Testis (tissue), 2 donors: ENCODE results near the gene CFAP299.

Source experiments
- POLR2A ChIP-seq: fragments of 450-650 bp; IDR thresholded peaks from one replicate; pipeline ENCODE4 v1.6.1; 2017; ENCODE audit warnings: antibody characterized with exemption, mild to moderate bottlenecking, moderate library complexity
- TF ChIP-seq, protein P1 (sequence below), 3 experiments: fragments of 450-650 bp in 2 of 3; fragments of 200-600 bp in 1 of 3; sonication (generic) in 1 of 3; IDR thresholded peaks; one replicate each; pipeline ENCODE4 v1.5.1; 2016 to 2019; ENCODE audit warnings: antibody characterized with exemption in 3 of 3, mild to moderate bottlenecking in 2 of 3, moderate library complexity in 1 of 3

DNA sequence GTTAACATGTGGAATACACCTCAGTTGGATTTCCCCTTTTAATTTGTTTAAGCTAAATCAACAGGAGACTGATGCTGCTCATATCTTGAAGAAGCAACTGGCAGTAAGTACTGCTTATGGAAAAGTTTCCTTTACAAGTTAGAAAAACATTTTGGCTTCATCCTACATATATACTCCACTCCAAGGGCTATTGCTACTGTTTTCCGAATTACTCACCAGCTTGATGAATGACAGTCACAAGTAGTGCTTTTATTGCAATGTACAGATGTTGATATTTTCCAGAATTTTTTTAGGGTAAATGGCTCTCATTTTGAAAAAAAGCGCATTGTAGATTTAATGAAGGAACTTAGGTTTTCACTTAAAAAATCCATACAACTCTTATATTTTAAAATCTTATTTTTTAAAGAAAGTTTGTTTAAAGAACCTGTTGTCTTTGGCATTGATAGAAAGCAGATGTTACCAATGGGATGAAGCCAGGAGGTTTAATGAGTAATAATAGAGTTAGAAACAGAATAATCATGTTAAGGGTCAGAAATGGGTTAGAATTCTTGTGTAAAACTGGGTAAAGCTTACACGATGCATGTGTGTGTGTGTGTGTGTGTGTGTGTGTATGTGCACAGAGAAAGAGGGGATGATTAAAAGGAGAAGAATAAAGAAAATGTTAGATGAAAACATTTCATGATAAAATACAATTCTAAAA lies 272.9 kb downstream of the CFAP299 start:
- TF ChIP-seq POLR2A: no peak
- TF ChIP-seq, protein P1, sequence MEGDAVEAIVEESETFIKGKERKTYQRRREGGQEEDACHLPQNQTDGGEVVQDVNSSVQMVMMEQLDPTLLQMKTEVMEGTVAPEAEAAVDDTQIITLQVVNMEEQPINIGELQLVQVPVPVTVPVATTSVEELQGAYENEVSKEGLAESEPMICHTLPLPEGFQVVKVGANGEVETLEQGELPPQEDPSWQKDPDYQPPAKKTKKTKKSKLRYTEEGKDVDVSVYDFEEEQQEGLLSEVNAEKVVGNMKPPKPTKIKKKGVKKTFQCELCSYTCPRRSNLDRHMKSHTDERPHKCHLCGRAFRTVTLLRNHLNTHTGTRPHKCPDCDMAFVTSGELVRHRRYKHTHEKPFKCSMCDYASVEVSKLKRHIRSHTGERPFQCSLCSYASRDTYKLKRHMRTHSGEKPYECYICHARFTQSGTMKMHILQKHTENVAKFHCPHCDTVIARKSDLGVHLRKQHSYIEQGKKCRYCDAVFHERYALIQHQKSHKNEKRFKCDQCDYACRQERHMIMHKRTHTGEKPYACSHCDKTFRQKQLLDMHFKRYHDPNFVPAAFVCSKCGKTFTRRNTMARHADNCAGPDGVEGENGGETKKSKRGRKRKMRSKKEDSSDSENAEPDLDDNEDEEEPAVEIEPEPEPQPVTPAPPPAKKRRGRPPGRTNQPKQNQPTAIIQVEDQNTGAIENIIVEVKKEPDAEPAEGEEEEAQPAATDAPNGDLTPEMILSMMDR (IDR thresholded peaks at IDR 0.05): no peak
